ENCODE results near the gene NPTN.

- TF ChIP-seq CTCF (CRISPR knock-in tag; IDR thresholded peaks at IDR 0.05) (no peak), MIER2 (CRISPR knock-in tag; IDR thresholded peaks at IDR 0.05) (no peak), POLR2AphosphoS5 (IDR thresholded peaks at IDR 0.05; ENCODE audit: low read depth, low read length) (no peak), ATF7 (IDR thresholded peaks at IDR 0.05) (no peak), ATF7 (CRISPR knock-in tag; IDR thresholded peaks at IDR 0.05) (no peak), RNF219 (CRISPR knock-in tag; IDR thresholded peaks at IDR 0.05) (no peak), CREB1 (IDR thresholded peaks at IDR 0.05) (no peak), CREB1 (CRISPR knock-in tag; IDR thresholded peaks at IDR 0.05) (no peak), YY1 (IDR thresholded peaks at IDR 0.05; ENCODE audit: insufficient read depth, insufficient replicate concordance, low read depth, low read length) (no peak), ZFP90 (CRISPR knock-in tag; IDR thresholded peaks at IDR 0.05; ENCODE audit: borderline replicate concordance) (no peak), HMGXB4 (CRISPR knock-in tag; IDR thresholded peaks at IDR 0.05; ENCODE audit: borderline replicate concordance in 1 of 2, low read depth in 1 of 2) (no peak), RAD21 (CRISPR knock-in tag; IDR thresholded peaks at IDR 0.05) (no peak)
Measured at GRCh38 chr15:73607843-73608242, 25.3 kb downstream of the NPTN start.

Measured in HepG2 (cell line).